ENCODE results near the gene DOCK4. TPM values are rescaled to one million over a fixed set of nuclear protein-coding genes. Genes with fewer than 3 reads are reported as not detected.

The DOCK4 gene
- total RNA-seq, 3 donors from 2014 or later, result 31.7 to 43.3 (median 41.9) TPM

DNA sequence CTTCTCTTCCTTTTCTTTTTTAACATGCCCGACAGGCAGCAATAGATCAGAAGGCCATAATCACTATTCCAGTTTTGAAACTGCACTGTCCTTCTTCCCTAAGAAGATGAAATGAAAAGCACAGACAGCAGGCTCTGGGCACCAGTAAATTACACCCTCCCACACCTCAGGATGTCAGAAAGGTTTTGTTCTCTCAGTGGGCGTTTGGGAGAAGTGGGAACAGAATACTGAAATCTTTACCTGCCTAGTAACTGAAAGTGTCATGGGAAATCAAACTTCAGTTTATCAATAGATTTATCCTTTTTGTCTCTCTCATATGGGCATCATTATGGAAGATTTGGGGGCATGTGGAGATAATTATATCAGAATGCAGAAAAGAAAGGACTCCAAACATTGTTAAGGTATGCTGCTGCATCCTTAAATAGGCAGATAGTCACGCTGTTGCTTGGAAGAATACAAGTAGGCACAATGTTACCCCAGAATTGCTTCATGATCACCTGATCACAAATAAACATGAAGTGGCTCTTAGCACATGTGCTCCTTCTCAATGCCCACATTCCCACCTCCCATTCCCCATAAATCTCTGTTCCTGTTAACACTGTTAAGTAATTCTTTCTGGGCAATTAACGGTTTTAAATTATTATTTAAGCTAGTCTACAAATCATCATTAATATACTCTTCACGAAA, 113.3 kb downstream of the DOCK4 start:
- no peak for DNase-seq (ENCODE audit: low spot score in 2 of 2)
- intact Hi-C loops (cut with DNase I; ENCODE audit: low total_unique reads), result no loop called here
- no peak overlapping the region for H3K27ac ChIP-seq
- H3K36me3 ChIP-seq, result no peaks in the 10 kb centered on the region
- H3K4me1 ChIP-seq, result no peaks in the 10 kb centered on the region
- H3K27me3 ChIP-seq, result no peaks in the 10 kb centered on the region
- no peak overlapping the region for H3K4me3 ChIP-seq
- TF ChIP-seq, protein P1, sequence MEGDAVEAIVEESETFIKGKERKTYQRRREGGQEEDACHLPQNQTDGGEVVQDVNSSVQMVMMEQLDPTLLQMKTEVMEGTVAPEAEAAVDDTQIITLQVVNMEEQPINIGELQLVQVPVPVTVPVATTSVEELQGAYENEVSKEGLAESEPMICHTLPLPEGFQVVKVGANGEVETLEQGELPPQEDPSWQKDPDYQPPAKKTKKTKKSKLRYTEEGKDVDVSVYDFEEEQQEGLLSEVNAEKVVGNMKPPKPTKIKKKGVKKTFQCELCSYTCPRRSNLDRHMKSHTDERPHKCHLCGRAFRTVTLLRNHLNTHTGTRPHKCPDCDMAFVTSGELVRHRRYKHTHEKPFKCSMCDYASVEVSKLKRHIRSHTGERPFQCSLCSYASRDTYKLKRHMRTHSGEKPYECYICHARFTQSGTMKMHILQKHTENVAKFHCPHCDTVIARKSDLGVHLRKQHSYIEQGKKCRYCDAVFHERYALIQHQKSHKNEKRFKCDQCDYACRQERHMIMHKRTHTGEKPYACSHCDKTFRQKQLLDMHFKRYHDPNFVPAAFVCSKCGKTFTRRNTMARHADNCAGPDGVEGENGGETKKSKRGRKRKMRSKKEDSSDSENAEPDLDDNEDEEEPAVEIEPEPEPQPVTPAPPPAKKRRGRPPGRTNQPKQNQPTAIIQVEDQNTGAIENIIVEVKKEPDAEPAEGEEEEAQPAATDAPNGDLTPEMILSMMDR (IDR thresholded peaks at IDR 0.05), result no peak
- TF ChIP-seq POLR2A (IDR thresholded peaks at IDR 0.05) (no peak), POLR2AphosphoS5 (IDR thresholded peaks at IDR 0.05) (no peak)
- no peaks in the 10 kb centered on the region for H3K9me3 ChIP-seq

DNA sequence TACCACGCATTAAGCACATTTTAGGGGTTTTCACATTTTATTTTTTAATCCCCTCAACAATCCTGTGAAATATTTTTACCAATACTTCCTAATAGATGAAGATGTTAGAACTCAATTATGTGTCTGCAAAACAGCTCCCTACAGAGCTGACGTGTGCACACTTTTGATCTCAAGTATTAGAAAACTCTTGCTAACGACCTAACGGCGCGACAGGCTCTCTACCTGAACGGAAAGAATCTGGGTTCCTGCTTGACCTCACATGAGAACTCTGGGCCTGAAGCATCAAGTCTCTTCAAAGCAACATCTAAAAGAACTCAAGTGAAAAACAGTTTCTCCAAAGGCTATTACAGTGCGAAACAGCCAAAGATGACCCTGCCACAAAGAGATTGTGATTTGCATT, 113.9 kb downstream of the DOCK4 start:
- no peaks in the 10 kb centered on the region for H3K36me3 ChIP-seq
- no peaks in the 10 kb centered on the region for H3K9me3 ChIP-seq
- no peaks in the 10 kb centered on the region for H3K27me3 ChIP-seq
- DNase-seq (ENCODE audit: low spot score in 2 of 2), result no peak
- TF ChIP-seq, protein P1 (IDR thresholded peaks at IDR 0.05), result no peak
- TF ChIP-seq POLR2A (IDR thresholded peaks at IDR 0.05) (no peak), POLR2AphosphoS5 (IDR thresholded peaks at IDR 0.05) (no peak)
- no peaks in the 10 kb centered on the region for H3K4me1 ChIP-seq
- H3K27ac ChIP-seq, result no peak overlapping the region
- intact Hi-C loops (cut with DNase I; ENCODE audit: low total_unique reads), result no loop called here
- no peak overlapping the region for H3K4me3 ChIP-seq

DNA sequence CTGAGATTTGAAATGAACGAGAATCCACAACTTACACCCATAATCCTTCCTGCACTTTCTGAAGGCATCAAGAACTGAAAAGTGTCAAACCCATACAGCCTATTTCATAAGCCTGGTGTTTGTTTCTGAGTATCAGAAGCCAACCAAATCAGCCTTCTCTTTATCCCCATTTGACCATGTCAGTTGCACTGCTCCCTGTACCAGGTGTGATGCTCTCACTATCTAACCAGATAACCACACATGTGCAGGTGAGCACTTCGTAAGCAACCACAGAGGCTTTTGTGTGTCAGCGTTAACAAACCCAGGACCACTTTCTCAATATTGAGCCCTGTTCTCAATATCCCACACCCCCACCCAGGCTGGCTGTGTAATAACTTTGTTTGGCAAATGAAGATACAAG, 114.4 kb downstream of the DOCK4 start:
- no peak for TF ChIP-seq POLR2A (IDR thresholded peaks at IDR 0.05)
- TF ChIP-seq, protein P1 (IDR thresholded peaks at IDR 0.05), result no peak
- no peak for TF ChIP-seq POLR2AphosphoS5 (IDR thresholded peaks at IDR 0.05)
- Histone ChIP-seq H3K9me3 (no peaks in the 10 kb centered on the region), H3K36me3 (no peaks in the 10 kb centered on the region), H3K27me3 (no peaks in the 10 kb centered on the region), H3K4me1 (no peaks in the 10 kb centered on the region), H3K27ac (no peak overlapping the region), H3K4me3 (no peak overlapping the region)
- no peak for DNase-seq (ENCODE audit: low spot score in 2 of 2)
- intact Hi-C loops (cut with DNase I; ENCODE audit: low total_unique reads), result no loop called here

DNA sequence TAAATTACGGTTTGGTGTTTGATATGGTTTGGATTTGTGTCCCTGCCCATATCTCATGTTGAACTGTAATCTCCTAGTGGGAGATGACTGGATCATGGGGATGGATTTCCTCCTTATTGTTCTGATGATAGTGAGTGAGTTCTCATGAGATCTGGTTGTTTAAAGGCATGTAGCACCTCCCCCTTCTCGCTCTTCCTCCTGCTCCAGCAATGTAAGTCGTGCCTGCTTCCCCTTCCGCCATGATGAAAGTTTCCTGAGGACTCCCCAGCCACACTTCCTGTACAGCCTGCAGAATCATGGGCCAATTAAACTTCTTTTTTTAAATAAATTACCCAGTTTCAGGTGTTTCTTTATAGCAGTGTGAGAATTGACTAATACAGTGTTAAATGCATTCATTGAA, 116.6 kb downstream of the DOCK4 start:
- Histone ChIP-seq H3K27ac (no peak overlapping the region), H3K27me3 (no peaks in the 10 kb centered on the region), H3K4me3 (no peak overlapping the region), H3K36me3 (no peaks in the 10 kb centered on the region), H3K9me3 (no peaks in the 10 kb centered on the region), H3K4me1 (peaks cover 0 to 10% of the 10 kb centered on the region in 2 donors)
- no peak for TF ChIP-seq POLR2A (IDR thresholded peaks at IDR 0.05)
- TF ChIP-seq, protein P1 (IDR thresholded peaks at IDR 0.05), result no peak
- TF ChIP-seq POLR2AphosphoS5 (IDR thresholded peaks at IDR 0.05), result no peak
- DNase-seq (ENCODE audit: low spot score in 2 of 2), result no peak
- intact Hi-C loops (cut with DNase I; ENCODE audit: low total_unique reads), result no loop called here

DNA sequence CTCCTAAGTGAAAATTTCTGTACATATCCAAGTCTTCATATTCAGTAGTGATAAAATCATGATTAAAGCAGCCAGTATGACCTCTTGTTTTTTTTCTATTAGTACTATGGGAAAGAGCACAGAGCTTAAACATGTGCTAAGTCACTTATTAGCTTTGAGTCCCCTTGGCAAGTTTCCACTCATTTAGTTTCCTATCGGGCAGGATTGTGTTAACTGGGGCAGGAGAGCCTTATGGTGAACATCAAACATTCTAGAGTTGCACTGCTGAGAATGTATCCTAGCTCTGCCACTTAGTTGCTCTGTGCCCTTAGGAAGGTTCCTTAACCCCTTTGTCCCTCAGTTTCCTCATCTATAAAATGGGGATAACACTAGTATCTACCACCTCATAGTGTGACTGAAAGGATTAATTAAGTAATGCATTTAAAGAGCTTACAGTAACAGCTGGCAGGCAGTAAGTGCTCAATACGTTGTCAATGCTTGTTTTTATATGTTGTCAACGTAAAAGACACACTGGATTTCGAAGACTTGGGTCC, 117.6 kb downstream of the DOCK4 start:
- Histone ChIP-seq H3K27ac (no peak overlapping the region), H3K4me1 (peaks cover 0 to 12% of the 10 kb centered on the region in 2 donors), H3K27me3 (no peaks in the 10 kb centered on the region), H3K4me3 (no peak overlapping the region), H3K36me3 (no peaks in the 10 kb centered on the region), H3K9me3 (no peaks in the 10 kb centered on the region)
- intact Hi-C loops (cut with DNase I; ENCODE audit: low total_unique reads), result no loop called here
- TF ChIP-seq POLR2A (IDR thresholded peaks at IDR 0.05) (no peak), POLR2AphosphoS5 (IDR thresholded peaks at IDR 0.05) (no peak)
- TF ChIP-seq, protein P1 (IDR thresholded peaks at IDR 0.05), result no peak
- DNase-seq (ENCODE audit: low spot score in 2 of 2), result no peak
